Measurements from ENCODE around the gene ZBED1.

Gene ZBED1

DNA sequence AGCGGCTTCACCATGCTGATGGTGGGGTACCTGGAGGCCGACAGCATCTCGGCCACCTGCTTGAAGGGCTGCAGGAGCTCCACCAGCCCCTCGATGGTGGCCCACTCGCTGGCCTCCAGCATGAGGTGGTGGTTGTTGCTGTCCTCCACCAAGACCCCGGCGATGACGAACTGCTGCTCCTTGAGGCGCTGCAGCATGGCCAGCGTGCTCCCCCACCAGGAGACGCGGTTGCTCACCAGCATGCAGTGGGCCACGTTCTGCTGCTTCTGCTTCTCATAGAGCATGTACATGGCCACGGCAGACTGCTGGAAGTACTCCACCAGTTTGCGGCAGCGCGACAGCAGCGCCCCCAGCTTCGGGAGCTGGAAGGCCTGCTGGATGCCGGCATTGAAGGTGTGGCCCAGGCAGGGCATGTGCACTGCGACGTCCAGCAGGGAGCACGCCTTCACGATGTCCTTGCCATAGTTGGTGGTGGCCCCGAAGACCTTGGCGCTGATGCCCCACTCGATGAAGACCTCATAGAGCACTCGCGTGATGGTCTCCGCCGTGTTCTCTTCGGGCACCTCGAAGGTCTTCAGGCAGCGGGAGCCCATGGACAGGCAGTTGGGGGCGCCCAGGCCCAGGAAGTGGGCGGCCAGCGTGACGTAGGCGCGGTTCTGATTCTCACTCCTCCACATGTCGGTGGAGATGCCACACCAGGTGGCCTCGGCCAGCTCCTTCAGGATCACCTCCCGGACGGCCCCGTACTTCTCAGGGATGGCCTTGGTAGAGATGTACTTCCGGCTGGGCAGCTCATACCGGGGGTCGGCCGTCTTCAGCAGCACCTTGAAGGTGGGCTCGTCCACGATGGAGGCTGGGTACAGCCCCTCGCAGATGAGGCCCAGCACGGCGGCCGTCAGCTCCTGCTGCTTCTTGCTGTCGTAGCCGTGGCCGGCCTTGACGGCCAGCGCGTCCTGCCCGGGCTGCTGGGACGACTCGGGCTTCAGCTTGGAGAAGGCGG, 11.0 kb downstream of the ZBED1 start:
- TF ChIP-seq, protein P1, sequence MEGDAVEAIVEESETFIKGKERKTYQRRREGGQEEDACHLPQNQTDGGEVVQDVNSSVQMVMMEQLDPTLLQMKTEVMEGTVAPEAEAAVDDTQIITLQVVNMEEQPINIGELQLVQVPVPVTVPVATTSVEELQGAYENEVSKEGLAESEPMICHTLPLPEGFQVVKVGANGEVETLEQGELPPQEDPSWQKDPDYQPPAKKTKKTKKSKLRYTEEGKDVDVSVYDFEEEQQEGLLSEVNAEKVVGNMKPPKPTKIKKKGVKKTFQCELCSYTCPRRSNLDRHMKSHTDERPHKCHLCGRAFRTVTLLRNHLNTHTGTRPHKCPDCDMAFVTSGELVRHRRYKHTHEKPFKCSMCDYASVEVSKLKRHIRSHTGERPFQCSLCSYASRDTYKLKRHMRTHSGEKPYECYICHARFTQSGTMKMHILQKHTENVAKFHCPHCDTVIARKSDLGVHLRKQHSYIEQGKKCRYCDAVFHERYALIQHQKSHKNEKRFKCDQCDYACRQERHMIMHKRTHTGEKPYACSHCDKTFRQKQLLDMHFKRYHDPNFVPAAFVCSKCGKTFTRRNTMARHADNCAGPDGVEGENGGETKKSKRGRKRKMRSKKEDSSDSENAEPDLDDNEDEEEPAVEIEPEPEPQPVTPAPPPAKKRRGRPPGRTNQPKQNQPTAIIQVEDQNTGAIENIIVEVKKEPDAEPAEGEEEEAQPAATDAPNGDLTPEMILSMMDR (conservative IDR thresholded peaks at IDR 0.05): no peak
- H3K27ac ChIP-seq: no peak overlapping the region

DNA sequence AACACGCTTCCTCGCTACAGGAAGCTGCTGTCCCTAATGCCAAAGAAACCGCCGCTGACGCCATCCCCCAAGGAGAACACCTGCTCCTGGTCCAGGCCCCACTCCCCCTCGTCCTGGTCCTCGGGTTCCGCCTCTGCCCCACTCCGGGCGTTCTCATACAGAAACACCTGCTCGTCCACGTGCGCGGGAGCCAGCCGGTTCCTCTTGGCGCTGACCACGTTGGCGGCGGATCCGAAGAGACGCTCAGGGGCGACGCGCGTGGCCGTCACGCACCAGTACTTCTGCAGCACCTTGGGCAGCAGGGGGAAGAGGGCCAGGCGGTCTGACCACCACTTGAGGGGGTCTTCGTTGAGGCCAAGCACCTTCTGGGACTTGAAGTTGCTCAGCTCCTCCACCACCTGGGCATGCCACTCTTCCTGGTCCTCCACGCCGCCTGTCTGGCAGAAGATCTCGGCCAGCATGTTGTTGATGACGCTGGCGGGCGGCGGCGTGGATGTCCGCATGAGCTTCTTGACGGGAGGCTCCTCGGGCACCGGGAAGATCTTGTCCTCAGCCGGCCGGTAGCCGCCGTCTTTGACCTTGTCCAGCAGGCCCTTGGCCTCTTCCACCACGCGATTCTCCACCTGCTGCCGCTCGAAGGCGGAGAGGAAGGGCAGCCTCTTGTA, 12.0 kb downstream of the ZBED1 start:
- TF ChIP-seq, protein P1 (conservative IDR thresholded peaks at IDR 0.05): no peak

DNA sequence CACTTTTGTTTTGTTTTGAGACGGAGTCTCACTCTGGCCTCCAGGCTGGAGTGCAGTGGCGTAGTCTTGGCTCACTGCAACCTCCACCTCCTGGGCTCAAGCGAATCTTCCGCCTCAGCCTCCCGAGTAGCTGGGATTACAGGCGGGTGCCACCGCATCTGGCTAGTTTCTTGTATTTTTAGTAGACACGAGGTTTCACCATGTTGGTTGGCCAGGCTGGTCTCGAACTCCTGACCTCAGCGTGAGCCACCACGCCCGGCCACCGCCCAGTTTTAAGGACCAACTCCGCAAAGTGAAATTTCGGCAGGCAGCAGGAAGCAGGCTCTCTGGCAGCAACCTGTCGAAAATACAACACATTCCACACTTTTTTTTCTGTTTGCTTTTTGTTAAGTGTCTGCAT, 13.4 kb downstream of the ZBED1 start:
- no peak overlapping the region for H3K27ac ChIP-seq
- TF ChIP-seq, protein P1 (conservative IDR thresholded peaks at IDR 0.05): no peak

More for the DNA sequence above, 12.0 kb downstream of the ZBED1 start:
- no peak overlapping the region for H3K27ac ChIP-seq

DNA sequence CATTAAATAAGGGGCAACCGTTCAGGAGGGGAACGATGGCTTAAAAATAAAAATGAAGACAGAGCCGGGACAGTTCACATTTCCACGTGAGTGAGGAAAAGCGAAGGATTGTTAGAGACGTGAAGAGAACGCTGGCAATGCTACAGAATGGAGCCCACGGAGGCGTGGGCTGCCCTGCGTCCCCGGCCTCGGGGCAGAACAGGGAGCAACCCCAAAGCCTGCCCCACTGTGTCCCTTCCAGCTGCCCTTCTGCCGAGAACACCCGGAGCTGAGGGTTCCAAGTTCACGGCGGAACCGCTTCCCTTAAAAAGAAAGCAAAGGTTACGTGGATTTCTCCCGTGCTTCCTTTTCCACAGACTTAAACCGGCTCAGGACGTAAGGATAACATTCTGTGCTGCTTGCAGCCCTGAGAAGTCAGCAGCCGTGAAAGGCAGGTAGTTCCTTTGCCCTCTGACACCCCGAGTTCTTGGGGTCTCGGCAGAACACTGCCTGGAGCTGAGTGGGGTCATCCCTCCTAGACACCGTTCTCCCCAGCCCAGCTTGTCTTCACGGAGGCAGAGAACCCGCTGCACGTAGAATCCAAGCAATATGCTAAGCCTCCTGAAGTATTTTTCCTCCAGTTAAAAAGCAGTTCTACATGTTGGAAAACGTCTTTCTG, 14.2 kb downstream of the ZBED1 start:
- no peak overlapping the region for H3K27ac ChIP-seq
- TF ChIP-seq, protein P1 (conservative IDR thresholded peaks at IDR 0.05): no peak

DNA sequence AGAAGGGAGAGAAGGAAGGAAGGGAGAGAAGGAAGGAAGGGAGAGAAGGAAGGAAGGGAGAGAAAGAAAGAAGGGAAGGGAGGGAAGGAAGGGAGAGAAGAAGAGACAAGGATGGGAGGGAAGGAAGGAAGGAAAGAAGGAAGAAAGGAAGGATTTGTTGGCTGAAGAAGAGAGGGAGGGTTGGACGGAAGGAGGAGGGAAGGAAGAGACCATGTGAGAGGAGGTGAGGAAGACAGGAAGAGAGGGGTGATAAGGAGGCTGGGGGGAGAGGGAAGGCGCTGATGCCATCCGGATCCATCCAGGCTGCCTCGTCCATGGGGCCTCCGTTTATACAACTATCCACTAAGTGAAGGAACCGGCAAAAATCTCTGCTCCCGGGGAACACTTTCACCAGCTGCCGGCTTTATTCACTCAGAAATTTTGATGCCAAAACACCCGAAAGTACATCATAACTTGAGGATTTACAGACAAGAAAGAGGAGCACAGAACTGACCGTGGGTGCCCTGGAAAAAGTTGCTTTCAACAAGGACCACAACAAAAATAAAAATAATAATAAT, 14.9 kb downstream of the ZBED1 start:
- TF ChIP-seq, protein P1 (conservative IDR thresholded peaks at IDR 0.05): no peak
- no peak overlapping the region for H3K27ac ChIP-seq

DNA sequence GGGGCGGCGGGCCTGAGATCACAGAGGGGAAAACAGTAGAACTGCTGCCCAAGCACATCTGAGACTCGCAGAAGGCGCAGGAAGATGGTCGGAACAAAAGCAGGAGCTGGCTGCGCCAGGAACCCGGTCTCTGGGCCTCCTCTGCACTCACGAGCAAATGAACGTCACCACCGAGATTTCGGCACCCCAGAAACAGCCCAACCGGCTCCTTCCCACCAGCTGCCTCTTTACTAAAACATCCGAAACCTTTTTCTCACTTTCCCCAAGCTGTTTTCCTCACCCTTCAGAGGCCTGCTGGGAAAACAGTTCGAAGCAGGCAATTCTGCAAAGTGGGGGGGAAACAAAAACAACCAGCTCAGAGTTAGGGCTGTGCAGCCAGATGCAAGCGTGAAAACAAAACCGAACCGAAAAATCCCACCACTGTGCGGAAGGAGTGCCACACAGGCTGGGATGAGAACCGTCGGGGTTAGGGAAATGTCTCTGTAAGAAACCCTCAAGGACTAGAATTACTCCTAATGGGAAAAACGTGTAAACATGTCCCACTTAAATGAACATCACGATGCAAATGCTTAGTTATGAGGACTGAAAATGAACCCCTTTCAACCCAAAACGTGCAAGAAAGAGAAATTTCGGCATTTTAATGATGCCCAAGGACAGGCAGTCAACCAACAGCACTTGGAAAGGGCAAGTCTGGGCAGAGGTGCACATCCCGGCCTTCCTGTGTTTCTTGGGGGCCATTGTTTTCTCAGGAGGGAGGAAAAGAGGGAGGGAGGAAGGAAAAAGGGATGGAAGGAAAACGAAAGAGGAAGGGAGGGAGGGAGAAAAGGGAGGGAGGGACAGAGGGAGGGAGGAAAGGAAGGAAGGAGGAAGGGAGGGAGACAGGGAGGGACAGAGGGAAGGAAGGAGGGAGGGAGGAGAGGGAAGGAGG, 15.8 kb downstream of the ZBED1 start:
- TF ChIP-seq, protein P1 (conservative IDR thresholded peaks at IDR 0.05): no peak
- H3K27ac ChIP-seq: no peak overlapping the region

All from VCaP (cell line).